Measurements from ENCODE around the gene NEURL1.

Gene NEURL1

DNA sequence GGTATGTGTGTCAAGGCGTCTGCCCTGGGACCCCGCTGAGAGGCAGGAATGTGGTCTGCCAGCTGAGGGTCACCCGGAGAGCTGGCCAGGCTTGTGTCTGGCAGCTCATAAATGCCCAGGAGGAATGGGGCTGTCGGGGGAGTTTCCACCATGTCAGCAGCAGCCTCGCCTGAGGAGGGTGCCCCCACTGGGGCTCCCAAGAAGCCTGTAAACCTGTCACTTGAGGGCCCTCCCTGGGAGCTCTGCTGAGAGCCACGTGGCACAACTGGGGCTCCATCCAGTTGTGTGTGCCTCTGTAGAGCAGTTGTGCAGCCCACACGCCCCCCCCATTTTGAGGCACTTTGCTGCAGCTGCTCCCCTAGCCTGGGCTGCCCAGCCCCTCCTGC is 70.6 kb downstream of the NEURL1 start:
- DNase-seq (ENCODE audit: low spot score) = no peak

DNA sequence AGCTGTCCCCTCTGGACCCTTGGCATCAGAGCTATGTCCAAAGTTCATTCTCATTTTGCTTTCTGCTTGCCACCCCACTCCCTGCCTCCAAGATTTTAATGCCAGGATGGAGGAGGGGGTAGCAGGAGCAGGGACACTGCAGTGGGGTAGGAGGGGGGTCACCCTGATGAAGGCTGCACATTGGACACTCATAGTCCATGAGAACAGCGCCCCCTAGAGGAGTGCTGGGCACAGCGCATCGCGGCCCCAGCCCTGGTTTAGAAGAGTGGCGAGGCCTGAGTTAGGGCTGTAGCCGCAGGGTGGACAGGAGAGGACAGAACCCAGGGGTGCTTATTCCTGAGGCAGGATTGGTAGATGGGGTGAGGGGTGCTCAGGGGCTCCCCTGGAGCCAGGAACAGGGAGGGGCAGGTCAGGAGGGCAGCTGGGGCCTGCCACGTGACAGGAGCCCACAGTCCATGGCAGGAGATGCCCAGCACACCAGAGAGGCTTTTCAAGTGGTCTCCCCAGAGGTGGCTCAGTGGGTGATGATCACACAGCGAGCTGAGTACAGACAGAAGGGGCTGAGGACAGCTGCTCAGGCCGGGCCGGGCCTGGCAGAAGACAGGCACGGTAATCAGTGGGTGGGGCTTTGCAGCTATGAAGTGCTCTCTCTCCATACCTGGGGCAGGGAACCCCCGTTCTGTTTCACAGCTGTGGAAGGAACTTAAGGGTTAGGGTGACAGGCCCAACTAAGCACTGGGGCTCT is 71.4 kb downstream of the NEURL1 start:
- no peak for DNase-seq (ENCODE audit: low spot score)

DNA sequence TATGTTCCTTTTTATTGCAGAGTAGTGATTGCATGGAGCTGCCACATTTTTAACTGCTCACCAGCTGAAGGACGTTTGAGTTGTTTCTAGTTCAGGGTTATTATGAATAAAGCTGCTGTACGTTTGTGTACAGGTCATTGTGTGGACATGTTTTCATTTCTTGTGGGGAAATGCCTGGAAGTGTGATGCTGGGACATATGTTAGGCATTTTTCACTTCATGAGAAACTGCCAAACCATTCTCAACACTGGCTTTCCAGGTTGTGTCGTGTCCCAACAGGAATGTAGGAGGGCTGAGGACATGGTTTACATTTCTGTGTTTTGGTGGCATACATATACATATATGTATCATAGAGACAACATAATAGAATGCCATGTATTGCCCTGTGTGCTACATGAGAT is 73.0 kb downstream of the NEURL1 start:
- DNase-seq (ENCODE audit: low spot score) = no peak

DNA sequence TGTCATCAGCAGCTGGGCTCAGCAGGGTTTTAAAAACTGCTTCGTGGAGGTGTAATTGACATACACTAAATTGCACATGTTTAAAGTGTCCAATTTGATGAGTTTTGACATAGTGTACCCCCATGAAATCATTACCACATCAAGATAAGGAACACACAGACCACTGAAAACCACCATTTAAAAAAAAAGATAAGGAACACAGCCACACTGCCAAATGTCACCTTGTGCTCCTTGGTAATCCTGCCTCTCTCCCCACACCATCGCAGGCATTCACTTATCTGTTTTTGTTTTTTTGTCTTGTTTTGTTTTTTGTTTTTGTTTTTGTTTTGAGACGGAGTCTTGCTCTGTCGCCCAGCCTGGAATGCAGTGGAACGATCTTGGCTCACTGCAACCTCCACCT is 75.0 kb downstream of the NEURL1 start:
- no peak for DNase-seq (ENCODE audit: low spot score)

DNA sequence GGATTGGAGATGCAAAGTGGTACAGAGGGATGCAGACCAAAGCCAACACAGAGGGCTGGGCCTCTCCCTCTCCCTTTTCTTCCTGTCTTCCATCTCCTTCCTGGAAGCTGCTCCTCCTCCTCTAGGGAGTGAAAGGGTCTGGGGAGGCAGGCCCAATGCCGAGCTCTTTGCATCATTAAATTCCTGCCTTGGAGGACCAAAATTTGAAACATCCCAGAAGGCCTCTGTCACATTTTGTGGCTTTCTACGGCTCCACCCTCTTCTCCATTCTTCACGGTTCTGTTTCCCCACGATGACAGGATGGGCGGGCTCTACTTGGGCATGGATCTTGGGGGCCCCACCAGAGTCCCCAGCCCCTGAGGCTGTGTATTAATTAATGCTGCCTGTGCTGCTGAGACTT is 76.4 kb downstream of the NEURL1 start:
- DNase-seq (ENCODE audit: low spot score) = no peak

DNA sequence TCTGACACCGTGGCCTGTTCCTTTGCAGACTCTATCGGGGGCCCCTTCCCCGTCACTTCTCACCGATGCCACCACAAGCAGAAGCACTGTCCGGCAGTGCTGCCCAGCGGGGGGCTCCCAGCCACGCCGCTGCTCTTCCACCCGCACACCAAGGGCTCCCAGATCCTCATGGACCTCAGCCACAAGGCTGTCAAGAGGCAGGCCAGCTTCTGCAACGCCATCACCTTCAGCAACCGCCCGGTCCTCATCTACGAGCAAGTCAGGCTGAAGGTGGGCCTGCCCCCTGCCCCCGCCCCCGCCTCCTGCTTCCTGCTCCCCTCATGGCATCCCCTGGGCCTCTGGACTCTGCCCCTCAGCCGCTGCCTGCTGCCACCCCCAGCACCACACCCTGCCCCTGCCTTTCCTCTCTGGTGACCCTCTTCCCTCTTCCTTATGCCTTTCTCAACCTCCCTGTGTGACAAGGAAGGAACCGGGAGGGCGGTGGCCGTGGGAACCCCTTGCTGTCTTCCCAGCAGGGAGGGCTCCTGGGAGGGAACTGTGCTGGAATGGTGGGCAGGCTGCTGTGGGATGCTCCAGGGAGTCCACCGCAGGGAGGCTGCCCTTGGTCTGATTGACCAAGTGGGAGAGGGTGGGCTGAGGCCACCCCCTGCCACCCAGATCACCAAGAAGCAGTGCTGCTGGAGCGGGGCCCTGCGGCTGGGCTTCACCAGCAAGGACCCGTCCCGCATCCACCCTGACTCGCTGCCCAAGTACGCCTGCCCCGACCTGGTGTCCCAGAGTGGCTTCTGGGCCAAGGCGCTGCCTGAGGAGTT is 77.5 kb downstream of the NEURL1 start:
- DNase-seq (ENCODE audit: low spot score) = no peak

DNA sequence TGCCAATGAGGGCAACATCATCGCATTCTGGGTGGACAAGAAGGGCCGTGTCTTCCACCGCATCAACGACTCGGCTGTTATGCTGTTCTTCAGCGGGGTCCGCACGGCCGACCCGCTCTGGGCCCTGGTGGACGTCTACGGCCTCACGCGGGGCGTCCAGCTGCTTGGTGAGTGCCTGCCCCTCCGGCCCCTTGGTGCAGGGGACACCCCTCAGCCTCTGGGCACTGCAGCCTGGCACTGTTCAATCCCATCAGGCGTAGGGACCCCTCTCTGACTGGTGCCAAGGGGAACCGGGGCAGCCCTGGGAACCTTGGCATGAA is 78.1 kb downstream of the NEURL1 start:
- no peak for DNase-seq (ENCODE audit: low spot score)

DNA sequence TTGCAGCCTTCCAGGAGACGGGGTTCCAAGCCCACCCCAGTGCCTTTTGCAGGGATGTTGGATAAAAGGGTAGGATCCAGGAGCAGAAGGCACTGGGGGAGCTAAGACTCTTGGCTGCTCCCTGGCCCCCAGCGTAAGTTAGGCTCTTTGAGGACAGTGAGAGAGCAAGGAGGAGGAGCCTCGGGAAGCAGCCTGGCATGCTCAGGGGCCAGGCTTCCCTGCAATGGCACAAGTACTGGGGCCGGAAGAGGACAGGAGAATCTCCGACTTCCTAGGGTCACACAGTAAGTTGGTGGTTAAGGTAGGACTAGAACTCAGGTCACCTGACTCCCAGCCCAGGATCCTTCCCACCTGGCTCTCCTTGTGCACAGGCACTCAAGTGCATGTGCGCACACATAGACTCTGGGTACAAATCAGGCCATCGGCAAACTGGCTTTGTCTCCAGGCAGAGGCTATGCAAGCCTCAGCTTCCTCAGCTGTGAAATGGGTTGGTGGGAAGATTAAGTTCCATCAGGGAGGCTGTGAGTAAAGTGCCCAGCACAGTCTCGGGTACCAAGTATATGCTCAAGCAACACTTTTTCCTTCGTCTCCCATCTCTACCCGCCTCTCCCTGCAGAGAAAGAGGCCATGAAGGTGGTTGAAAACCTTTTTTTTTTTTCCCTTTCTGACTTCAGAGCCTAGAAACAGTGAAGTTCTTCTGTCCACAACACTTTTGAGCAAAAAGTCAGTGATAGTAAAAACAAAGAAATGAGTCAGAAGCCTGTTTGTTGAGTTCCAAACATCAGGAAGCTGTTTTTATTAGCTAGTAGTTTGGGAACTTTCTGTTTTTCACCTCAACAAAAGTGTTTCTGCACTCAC is 79.1 kb downstream of the NEURL1 start:
- DNase-seq (ENCODE audit: low spot score) = no peak

DNA sequence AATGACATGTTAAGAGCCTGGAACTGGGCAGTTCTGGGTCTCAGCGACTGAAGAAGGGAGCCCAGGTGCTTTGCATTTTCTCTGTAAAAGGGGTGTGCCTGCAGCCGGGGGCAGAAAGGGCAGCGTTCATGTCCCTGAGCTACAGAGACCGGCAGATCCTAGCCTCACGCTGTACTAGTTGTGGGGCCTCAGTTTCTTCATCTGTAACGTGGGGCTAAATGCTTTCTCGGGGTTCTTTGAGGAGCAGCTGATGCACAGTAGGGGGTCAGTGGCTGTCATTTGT is 79.6 kb downstream of the NEURL1 start:
- no peak for DNase-seq (ENCODE audit: low spot score)

DNA sequence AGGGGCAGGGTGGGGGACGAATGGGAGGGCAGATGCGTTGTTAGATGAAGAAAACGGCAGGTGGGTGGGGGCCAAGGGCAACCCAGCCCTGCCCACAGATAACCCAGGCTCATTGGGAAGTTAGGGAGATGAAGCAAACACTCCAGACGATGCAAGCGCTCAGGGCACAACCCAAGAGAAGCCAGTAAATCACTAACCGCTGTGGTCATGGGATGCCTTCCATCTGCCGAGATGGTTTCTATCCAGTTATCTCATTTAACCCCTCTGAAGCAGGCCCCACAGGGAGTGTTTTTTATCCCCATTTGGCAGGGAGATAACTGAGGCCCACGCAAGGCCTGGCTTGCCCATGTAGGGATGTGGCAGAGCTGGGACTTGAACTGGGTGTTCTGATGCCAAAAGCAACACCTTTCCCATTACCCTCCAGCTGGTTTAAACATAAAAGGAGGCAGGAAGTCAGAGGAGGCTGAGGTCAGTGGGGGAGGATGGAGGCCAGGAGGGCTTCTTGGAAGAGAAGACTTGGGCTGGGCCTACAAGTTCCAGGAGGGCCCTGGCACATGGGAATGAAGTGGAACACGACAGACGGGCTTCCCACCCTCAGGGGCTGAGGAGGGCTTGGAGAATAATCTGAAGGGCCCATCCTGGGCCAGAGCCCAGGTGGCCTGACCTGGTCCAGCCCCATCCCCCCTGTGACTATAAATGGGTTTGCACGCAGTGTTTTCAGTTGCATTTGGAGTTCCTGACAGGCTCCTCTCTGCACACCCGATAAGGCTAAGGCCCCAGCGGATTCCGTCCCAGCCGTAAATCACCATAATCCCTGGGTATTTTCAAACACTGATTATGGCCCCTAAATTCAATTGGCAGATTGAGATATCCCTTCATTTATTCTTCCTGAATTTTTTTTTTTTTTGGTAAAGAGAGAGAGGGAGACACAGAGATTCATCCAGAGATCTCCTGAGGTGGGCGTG is 80.9 kb downstream of the NEURL1 start:
- no peak for DNase-seq (ENCODE audit: low spot score)

DNA sequence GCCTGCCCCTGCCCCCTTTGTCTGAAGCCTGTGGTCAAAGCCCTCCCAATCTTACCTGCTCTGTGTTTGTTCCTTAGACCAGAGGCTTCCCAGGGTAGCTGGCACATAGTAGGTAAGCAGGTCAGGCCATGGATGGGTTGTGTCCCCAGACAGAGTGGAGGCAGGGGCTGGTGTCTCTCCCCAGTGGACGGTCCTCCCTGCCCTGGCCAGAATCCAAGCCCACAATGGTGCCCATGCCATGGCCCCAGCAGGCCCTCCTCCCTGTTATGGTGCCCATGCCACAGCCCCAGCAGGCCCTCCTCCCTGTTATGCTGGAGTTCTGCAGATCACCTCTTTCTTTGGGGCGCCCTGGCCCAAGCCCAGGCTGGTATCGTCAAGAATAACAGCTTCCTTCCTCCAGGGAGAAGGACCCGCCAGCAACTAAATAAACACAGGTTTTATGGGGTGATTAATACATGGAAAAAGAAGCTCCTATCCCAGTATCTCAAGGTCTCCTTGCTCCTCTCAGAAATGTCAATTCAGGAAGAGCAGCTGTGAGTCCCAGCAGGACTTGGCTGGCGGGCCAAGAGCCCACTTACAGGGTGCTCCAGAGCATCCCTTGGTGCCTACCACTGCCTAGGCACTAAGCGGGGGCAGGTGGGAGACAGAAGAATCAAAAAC is 82.0 kb downstream of the NEURL1 start:
- no peak for DNase-seq (ENCODE audit: low spot score)

DNA sequence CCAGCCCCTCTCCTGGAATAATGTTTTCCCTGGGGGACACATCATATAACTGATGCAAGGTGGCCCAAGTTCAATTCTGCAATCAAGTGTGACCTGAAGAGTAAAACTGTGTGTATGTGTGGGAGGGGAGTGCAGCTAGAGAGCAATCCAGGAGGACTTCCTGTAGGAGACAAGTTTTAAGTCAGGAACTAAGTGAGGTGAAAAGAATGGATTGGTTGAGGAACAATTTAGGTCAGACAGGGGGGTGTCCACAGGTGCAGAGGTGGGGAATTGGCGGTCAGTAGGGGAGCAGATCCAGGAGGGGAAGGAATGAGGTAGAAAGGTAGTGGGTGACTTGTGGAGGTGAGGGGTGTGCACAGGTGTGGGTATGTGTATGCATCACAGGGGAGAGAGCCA is 82.6 kb downstream of the NEURL1 start:
- no peak for DNase-seq (ENCODE audit: low spot score)

DNA sequence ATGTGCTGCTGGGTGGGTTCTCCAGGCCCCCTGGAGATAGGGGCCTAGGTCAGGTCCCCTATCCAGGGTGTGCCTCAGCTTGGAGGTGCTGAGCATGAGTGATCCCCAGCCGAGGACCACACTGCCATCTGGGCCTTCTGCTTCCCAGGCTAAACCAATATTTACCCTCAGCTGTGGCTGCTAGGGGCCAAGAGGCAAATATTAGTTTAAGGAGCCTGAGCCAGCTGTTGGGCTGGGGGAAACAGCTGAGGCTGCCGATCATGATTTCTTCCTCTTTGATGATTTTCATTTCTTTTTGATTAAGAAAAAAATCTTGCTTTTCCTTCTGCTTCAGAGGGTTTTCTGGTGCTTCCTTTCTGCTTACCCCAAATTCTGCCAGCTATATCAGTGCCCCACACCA is 83.4 kb downstream of the NEURL1 start:
- no peak for DNase-seq (ENCODE audit: low spot score)

DNA sequence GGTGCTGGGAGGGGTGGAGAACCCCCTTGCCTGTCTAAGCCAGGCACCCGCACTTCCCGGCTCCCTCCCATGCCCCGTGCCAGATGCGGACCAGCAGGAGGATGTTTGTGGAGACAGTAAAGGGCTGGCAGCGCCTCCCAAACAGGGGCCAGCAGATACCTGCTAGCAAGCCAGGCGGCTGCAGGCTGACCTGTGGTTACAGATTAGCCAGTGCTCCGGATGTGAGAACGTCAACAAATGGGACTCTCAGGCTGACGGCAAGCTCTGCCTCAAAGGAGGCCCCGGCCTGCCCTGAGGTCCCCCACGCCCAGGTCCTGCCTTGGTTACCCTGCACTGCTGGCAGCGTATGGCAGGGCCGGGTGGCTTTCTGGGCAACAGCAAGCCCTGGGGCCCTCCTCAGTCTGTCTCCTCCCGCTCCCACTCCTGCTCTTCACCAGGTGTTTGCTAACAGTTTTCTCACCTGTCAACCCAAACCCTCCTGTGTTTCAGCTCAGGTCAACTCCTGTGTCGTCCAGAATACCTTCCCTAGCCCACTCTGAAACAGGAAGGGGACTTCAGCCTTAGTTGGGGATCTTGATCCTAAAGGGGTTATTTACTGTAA is 85.4 kb downstream of the NEURL1 start:
- DNase-seq (ENCODE audit: low spot score) = no peak

DNA sequence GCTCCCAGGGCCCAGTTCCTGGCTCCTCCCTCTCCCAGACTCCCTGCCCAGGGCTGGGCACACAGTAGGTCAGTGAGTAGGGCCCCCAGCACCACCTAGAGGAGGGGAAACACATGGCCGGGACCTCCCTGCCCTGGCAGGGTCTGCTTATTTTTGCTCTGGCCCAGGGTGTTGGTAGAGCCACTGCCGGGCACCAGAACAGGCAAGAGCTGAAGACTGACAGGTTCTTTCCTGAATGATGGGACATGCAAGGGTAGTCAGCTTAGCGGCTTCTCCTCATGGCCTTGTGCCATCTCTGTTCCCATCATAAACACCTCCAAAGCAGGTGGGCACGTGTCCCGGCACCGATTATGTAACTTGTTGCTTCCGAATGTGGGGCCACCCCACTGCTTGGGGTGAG is 86.5 kb downstream of the NEURL1 start:
- no peak for DNase-seq (ENCODE audit: low spot score)

DNA sequence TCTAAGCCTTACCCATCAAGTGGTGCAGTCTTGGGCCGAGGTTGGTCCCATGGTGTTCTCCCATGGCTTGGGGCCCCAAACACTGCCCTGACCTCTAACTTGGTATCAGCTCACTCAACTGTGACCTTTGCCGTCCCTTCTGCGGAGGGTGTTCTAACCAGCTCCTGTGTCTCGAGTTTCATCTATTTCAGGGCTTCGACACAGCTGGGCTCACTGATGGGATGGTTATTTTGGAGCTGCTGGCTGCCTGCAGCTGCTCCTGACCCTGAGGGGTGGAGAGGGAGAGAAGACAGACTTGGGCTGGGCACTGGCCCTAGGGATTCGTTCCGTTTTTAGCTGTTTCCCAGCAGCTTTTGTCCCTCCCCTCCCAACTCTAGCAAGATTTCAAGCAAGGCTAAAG is 86.9 kb downstream of the NEURL1 start:
- DNase-seq (ENCODE audit: low spot score) = no peak

DNA sequence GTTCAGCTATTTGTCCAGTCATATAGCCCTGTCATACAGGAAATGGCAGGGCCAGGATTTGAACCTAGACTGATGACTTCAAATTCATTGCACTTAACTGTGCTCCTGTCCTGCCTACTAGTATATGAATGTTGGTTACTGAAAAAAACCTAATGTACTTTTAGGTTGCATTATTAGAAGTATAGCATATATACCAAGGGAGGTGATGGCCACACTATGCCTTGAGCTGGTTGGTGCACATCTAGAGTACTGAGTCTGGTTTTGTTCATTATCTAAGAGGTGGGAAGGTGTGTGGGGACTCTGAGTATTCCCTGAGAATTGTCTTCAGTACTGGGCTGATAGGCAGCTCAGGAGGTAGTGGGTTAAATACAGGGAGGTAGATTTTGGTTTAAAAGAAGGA is 88.0 kb downstream of the NEURL1 start:
- DNase-seq (ENCODE audit: low spot score) = no peak

DNA sequence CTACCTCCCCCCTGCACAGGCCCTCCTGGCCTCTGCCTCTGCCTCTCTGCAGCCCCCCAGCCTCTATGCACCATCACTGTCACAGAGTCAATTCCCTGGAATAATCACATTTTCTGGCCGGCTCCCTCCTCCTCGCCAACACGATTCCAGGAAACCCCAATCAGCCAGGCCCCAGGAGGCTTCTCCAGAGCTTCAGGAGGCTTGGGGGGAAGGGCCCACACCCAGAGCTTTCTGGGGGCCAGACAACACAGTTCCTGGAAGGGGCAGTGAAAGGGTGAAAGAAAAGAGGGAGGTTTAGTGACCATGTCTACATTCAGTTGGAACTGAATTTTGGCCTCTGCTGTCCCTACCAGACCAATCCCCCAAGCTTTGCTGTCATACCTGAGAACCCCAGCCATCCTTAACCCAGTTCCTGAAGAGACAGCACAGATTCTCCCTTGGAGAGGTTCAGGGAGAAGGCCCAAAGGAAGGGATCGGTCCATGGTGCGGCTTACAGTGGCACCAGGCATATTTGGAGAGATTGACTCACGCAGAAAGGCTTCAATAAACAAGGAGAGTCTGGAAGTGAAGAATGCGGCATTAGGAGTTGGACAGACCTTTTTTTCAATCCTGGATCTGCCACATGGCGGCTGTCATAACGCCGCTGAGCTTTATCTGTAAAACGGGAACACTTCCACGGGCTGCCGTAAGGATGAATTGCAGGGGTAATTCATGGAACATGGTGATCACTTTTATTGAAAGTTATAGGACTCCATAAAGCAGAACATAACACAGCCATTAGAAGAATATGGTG is 89.0 kb downstream of the NEURL1 start:
- peak; percentile 55 for DNase-seq (ENCODE audit: low spot score)

DNA sequence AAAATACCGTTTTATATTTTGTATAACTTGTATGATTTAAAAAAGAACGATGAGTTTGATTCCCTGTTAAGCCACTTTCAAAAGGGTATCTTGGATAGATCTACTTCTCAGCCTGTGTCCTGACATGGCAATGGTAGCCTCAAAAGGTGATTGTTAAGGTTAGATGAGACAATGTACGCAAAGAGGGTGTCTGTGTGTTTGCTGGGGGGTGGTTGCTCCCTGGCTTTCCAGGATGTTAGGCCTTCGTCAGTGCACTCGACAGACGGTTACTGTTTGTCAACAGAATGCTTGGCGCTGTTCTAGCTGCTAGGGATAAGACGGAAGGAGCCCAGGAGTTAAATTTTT is 90.3 kb downstream of the NEURL1 start:
- DNase-seq (ENCODE audit: low spot score) = no peak
